Subcutaneous adipose tissue (tissue), 4 donors: ENCODE results near the gene CIDEB. TPM values are rescaled to one million over a fixed set of nuclear protein-coding genes. Genes with fewer than 3 reads are reported as not detected.

Source experiments
- CTCF ChIP-seq: fragments of 450-650 bp; IDR thresholded peaks from one replicate; pipeline ENCODE4 v1.5.1; 2016; ENCODE audit warnings: low read depth, mild to moderate bottlenecking, control low read depth, antibody characterized with exemption, moderate library complexity
- total RNA-seq, 4 donors: library from RNA; depleted of rRNA; stranded (reverse); fragments of >200 nt; gene quantifications; one replicate each; pipeline ENCODE4 v1.1.0, GENCODE V29; 2016

Gene CIDEB
- total RNA-seq, 4 donors from 2014 or later: 5.2 to 14.3 (median 10.3) TPM

GRCh38 chr14:24261256-24261968 lies 46.4 kb downstream of the CIDEB start:
- TF ChIP-seq CTCF: no peak

- no peak for TF ChIP-seq CTCF
Observed at GRCh38 chr14:24260780-24261157, 47.0 kb downstream of the CIDEB start.

- no peak for TF ChIP-seq CTCF
Observed at GRCh38 chr14:24260026-24260779, 47.6 kb downstream of the CIDEB start.

GRCh38 chr14:24259282-24260025 lies 48.3 kb downstream of the CIDEB start:
- no peak for TF ChIP-seq CTCF

- no peak for TF ChIP-seq CTCF
Observed at GRCh38 chr14:24258548-24259265, 49.1 kb downstream of the CIDEB start.

GRCh38 chr14:24258119-24258518 lies 49.7 kb downstream of the CIDEB start:
- TF ChIP-seq CTCF: no peak
